Activated naive CD4-positive, alpha-beta T cell treated with anti-CD3 and anti-CD28 coated beads, Interleukin-2, amount 10 ng/mL, durations not matched to agents 7 days and 5 days (primary cell): ENCODE measurements around the gene EXTL1.

Experiments
- CTCF ChIA-PET: fragments of 350-600 bp; sonication (Branson Sonifier 250); formaldehyde crosslinking; loops from one replicate; lab custom pipeline; 2021; ENCODE audit warnings: antibody characterized with exemption; lab: Charles Lee
- DNase-seq: peaks from one replicate; pipeline ENCODE4 v3.0.0-alpha.2; 2020
- H3K27ac Mint-ChIP-seq: one replicate; pipeline ENCODE4 v1.8.0; 2021; ENCODE audit warnings: mild to moderate bottlenecking, moderate library complexity, mixed read lengths
- H3K27me3 Mint-ChIP-seq: one replicate; pipeline ENCODE4 v1.8.0; 2021; ENCODE audit warnings: mild to moderate bottlenecking, mixed read lengths
- H3K36me3 Mint-ChIP-seq: one replicate; pipeline ENCODE4 v1.8.0; 2021; ENCODE audit warnings: mixed read lengths
- H3K4me1 Mint-ChIP-seq: one replicate; pipeline ENCODE4 v1.8.0; 2021; ENCODE audit warnings: mixed read lengths
- H3K4me3 Mint-ChIP-seq: one replicate; pipeline ENCODE4 v1.8.0; 2021; ENCODE audit warnings: mild to moderate bottlenecking, moderate library complexity, mixed read lengths
- H3K9me3 Mint-ChIP-seq: one replicate; pipeline ENCODE4 v1.8.0; 2021; ENCODE audit warnings: mixed read lengths

EXTL1 gene

GRCh38 chr1:26047278-26047874 lies 25.8 kb downstream of the EXTL1 start:
- DNase-seq, result no peak
- no peaks in the 10 kb centered on the region for H3K36me3 Mint-ChIP-seq
- H3K4me1 Mint-ChIP-seq, result peaks cover 10% of the 10 kb centered on the region
- CTCF ChIA-PET, result interaction anchor here (1.6 kb wide), 1 partner anchor 11 kb away, joined by 4 read pairs; no protein-coding TSS in a partner anchor
- no peak overlapping the region for H3K4me3 Mint-ChIP-seq
- H3K27me3 Mint-ChIP-seq, result peaks cover 97% of the 10 kb centered on the region
- no peaks in the 10 kb centered on the region for H3K9me3 Mint-ChIP-seq
- H3K27ac Mint-ChIP-seq, result no peak overlapping the region

- Mint-ChIP-seq H3K4me1 (peaks cover 10% of the 10 kb centered on the region), H3K27me3 (peaks cover 94% of the 10 kb centered on the region), H3K9me3 (no peaks in the 10 kb centered on the region), H3K36me3 (no peaks in the 10 kb centered on the region), H3K27ac (no peak overlapping the region), H3K4me3 (no peak overlapping the region)
- CTCF ChIA-PET, result no interaction called here
- DNase-seq, result no peak
Observed at GRCh38 chr1:26049531-26050247, 28.1 kb downstream of the EXTL1 start.

DNA sequence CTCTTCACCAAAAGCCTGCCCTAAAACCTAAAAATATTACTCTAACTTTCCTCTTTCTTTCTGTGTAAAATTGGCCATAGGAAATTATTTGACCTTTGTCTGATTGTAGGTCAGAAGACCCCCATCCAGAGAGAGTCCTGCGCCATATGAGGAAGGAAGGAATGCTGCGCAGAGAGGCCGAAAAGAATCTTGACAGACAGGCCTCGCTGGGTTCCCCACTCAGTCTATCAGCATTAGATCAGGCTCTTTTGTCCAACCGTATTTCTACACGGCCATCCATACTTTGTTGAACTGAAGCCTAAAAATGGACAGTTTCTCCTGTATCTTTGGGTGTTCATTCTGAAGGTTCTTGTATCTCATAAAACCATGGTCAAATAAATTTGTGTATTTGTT lies 28.7 kb downstream of the EXTL1 start:
- no peak overlapping the region for H3K4me3 Mint-ChIP-seq
- H3K27ac Mint-ChIP-seq, result no peak overlapping the region
- CTCF ChIA-PET, result no interaction called here
- DNase-seq, result no peak
- peaks cover 8% of the 10 kb centered on the region for H3K4me1 Mint-ChIP-seq
- no peaks in the 10 kb centered on the region for H3K9me3 Mint-ChIP-seq
- H3K27me3 Mint-ChIP-seq, result peaks cover 94% of the 10 kb centered on the region
- H3K36me3 Mint-ChIP-seq, result no peaks in the 10 kb centered on the region

DNA sequence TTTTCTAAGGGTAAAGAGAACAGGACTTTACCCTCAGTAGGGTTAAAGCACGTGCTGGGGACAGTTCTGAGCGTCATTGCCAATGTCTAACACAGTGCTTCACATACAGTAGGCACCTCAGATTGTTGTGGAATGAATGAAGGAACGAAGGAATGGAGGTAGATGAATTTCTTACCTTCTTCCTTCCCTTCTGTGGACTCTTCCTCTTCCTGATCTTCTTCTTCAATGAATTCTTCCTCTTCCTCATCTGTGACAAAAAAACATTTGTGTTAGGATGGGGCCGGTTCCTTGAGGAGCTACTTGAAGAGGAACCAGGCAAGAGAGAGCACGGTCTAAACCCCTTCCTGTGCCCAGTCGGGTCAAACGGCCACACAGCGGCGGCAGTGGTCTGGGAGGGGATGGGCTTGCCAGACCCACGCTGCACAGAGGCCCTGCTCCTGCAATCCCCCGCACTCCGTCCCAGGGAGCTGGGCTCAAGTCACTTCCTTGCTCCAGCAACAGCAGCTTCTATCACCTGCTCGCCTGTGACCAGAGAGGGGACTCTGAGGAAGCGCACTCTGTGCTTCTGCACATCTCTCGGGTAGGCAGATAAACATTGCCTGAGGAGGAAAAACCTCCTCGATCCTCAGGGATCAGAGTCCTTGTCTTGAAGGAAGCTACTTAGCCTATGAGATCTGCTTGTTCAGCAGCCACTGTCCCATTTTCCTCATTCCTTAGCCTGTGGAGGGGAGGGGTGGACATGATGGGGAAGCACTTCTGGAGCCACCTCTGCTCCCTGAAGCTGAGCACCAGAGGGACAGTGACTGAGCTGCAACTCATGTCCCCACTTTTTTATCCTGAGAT lies 32.4 kb downstream of the EXTL1 start:
- H3K4me3 Mint-ChIP-seq, result no peak overlapping the region
- CTCF ChIA-PET, result no interaction called here
- H3K27ac Mint-ChIP-seq, result no peak overlapping the region
- no peaks in the 10 kb centered on the region for H3K36me3 Mint-ChIP-seq
- H3K9me3 Mint-ChIP-seq, result no peaks in the 10 kb centered on the region
- no peak for DNase-seq
- H3K4me1 Mint-ChIP-seq, result peaks cover 7% of the 10 kb centered on the region
- peaks cover 84% of the 10 kb centered on the region for H3K27me3 Mint-ChIP-seq

DNA sequence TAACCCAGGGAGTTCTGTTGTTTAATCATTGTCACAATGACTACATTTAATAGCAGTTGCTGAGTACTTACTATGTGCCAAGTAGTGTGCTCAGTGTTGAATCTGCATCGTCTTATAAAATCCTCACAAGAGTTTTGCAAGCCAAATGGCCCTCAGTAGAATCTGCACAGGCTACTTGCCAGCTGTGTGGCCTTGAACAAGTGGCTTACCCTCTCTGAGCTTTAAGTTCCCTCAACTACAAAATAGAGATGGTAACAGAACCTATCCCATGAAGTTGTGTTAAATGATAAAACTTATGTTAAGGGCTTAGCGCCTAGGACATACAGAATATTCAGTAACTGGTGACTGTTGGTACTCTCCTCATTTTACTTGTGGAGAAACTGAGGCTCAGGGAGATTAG lies 33.5 kb downstream of the EXTL1 start:
- peaks cover 84% of the 10 kb centered on the region for H3K27me3 Mint-ChIP-seq
- H3K9me3 Mint-ChIP-seq, result no peaks in the 10 kb centered on the region
- no peak overlapping the region for H3K27ac Mint-ChIP-seq
- no peak overlapping the region for H3K4me3 Mint-ChIP-seq
- CTCF ChIA-PET, result no interaction called here
- DNase-seq, result no peak
- no peaks in the 10 kb centered on the region for H3K36me3 Mint-ChIP-seq
- peaks cover 7% of the 10 kb centered on the region for H3K4me1 Mint-ChIP-seq

- Mint-ChIP-seq H3K27ac (no peak overlapping the region), H3K27me3 (peaks cover 80% of the 10 kb centered on the region), H3K36me3 (no peaks in the 10 kb centered on the region), H3K4me1 (no peaks in the 10 kb centered on the region), H3K4me3 (no peak overlapping the region), H3K9me3 (no peaks in the 10 kb centered on the region)
- CTCF ChIA-PET, result no interaction called here
- DNase-seq, result no peak
Observed at GRCh38 chr1:26057189-26057588, 35.6 kb downstream of the EXTL1 start.

DNA sequence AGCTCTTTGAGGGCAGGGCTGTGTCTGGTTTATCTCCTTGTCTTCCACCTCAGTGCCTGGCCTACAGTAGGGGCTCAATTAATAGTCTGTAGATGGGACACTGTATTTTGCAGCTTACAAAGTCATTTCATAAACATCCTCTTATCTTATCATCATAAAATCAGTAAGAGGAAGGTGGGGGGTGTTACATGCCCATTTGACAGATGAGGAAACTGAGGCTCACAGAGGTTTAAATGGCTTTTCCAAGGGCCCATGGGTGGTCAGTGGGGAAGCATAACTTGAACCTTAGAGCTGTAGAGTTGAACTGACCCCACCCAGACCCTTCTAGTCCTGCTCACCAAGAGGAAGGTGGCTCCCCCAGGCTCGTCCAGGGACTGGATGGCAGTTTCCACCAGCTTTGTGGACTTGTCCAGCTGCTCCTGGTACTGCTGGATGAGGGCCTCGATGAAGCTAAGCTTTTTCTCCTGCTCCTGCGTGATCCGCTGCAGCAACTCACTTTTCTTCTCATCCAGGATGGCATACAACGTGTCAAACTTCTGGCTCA lies 36.5 kb downstream of the EXTL1 start:
- Mint-ChIP-seq H3K27me3 (peaks cover 79% of the 10 kb centered on the region), H3K4me1 (no peaks in the 10 kb centered on the region), H3K36me3 (no peaks in the 10 kb centered on the region), H3K27ac (no peak overlapping the region), H3K9me3 (no peaks in the 10 kb centered on the region), H3K4me3 (no peak overlapping the region)
- no peak for DNase-seq
- CTCF ChIA-PET, result no interaction called here

DNA sequence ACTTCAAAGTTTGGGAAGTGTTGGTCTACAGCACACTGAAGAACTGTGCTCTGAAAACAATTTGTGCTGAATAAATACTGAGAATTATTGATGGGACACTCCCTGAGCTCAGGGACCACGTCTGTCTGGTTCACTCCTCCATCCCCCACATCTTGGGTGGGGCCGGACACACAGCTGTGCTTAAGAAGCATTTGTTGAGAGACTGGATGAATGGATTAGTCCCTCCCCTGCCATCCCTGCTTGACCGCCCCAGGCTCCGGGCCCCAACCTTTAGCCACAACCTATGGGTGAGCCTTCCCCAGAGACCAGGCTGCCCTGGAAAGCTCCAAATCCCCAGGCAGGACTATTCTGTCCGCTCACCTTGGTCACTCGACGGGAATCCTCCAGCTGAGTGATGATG lies 38.3 kb downstream of the EXTL1 start:
- no peak for DNase-seq
- Mint-ChIP-seq H3K36me3 (no peaks in the 10 kb centered on the region), H3K4me3 (no peak overlapping the region), H3K9me3 (no peaks in the 10 kb centered on the region), H3K4me1 (no peaks in the 10 kb centered on the region), H3K27ac (no peak overlapping the region), H3K27me3 (peaks cover 72% of the 10 kb centered on the region)
- CTCF ChIA-PET, result no interaction called here

DNA sequence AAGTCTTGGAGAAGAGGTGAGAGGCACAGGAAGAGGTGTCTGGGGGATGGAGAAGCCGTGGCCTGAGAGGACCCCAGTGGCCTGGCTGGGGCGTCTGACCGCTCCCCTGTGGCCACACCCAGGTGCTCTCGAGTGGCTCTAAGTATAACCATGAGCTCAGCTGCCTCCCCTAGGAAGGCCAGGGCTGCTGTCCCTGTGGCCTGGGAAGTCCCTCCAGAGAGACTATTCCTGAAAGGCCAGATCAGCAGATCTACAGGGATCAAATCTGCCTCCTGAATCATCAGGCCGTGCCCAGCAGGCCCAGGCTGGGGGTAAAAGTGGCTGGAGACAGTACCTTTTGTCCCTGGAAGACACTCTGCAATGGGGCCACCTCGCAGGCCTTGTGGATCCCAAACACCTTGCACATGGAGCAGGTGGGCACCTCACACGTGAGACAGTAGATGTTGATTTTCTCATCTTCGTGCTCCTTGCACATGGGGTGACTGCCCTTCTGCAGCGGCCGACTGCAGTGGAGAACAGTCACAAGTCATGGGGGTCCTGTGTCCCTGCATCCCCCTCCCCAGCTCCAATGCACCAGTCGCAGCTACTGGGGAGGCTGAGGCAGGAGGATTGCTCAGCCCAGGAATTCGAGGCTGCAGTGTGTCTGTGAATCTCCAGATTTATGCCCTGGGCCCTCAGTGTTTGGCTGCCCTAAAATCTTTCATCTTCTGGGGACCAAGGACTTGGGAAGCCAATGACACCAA lies 39.4 kb downstream of the EXTL1 start:
- no peaks in the 10 kb centered on the region for H3K36me3 Mint-ChIP-seq
- H3K27ac Mint-ChIP-seq, result no peak overlapping the region
- H3K9me3 Mint-ChIP-seq, result no peaks in the 10 kb centered on the region
- no peak overlapping the region for H3K4me3 Mint-ChIP-seq
- no peaks in the 10 kb centered on the region for H3K4me1 Mint-ChIP-seq
- CTCF ChIA-PET, result no interaction called here
- DNase-seq, result no peak
- H3K27me3 Mint-ChIP-seq, result peaks cover 69% of the 10 kb centered on the region

- peaks cover 78% of the 10 kb centered on the region for H3K27me3 Mint-ChIP-seq
- H3K4me1 Mint-ChIP-seq, result no peaks in the 10 kb centered on the region
- H3K27ac Mint-ChIP-seq, result no peak overlapping the region
- H3K9me3 Mint-ChIP-seq, result no peaks in the 10 kb centered on the region
- H3K4me3 Mint-ChIP-seq, result no peak overlapping the region
- CTCF ChIA-PET, result interaction anchor here (1.7 kb wide), 1 partner anchor 353 kb away, joined by 5 read pairs; no protein-coding TSS in a partner anchor
- DNase-seq, result no peak
- no peaks in the 10 kb centered on the region for H3K36me3 Mint-ChIP-seq
Observed at GRCh38 chr1:26064553-26064952, 43.0 kb downstream of the EXTL1 start.

- DNase-seq, result no peak
- Mint-ChIP-seq H3K4me3 (no peak overlapping the region), H3K36me3 (no peaks in the 10 kb centered on the region), H3K27me3 (peaks cover 76% of the 10 kb centered on the region), H3K4me1 (no peaks in the 10 kb centered on the region), H3K9me3 (no peaks in the 10 kb centered on the region), H3K27ac (no peak overlapping the region)
- CTCF ChIA-PET, result interaction anchor here (1.3 to 1.7 kb wide), 2 partner anchors 30 to 351 kb away, joined by 3 to 5 read pairs; no protein-coding TSS in a partner anchor
Observed at GRCh38 chr1:26066160-26066559, 44.6 kb downstream of the EXTL1 start.

GRCh38 chr1:26066857-26067256 lies 45.3 kb downstream of the EXTL1 start:
- Mint-ChIP-seq H3K27me3 (peaks cover 79% of the 10 kb centered on the region), H3K4me3 (no peak overlapping the region), H3K27ac (no peak overlapping the region), H3K4me1 (no peaks in the 10 kb centered on the region), H3K9me3 (no peaks in the 10 kb centered on the region), H3K36me3 (no peaks in the 10 kb centered on the region)
- CTCF ChIA-PET, result interaction anchor here (1.3 kb wide), 1 partner anchor 30 kb away, joined by 3 read pairs; no protein-coding TSS in a partner anchor
- no peak for DNase-seq

GRCh38 chr1:26067432-26067911 lies 45.9 kb downstream of the EXTL1 start, which contains the start of gene TRIM63:
Gene TRIM63 (minus strand): TSS chr1:26067630. CDS start chr1:26067494, 136 bp downstream.
- DNase-seq, result no peak
- CTCF ChIA-PET, result no interaction called here
- no peak within 1 kb of the TSS for H3K27ac Mint-ChIP-seq
- H3K4me1 Mint-ChIP-seq, result no peaks in the 10 kb centered on the region
- peaks cover 82% of the 10 kb centered on the region for H3K27me3 Mint-ChIP-seq
- H3K4me3 Mint-ChIP-seq, result no peak within 1 kb of the TSS
- no peaks in the 10 kb centered on the region for H3K36me3 Mint-ChIP-seq
- no peaks in the 10 kb centered on the region for H3K9me3 Mint-ChIP-seq
